HepG2 (cell line): ENCODE results near the gene CD7. TPM values are rescaled to one million over a fixed set of nuclear protein-coding genes. Genes with fewer than 3 reads are reported as not detected.

Experiments used
- SOX6 ChIP-seq, 2 experiments: fragments of 450-650 bp in 1 of 2; sonication (generic) in 1 of 2; formaldehyde crosslinking in 1 of 2; IDR thresholded peaks; 2 replicates each; pipeline versions ENCODE4 v1.4.0 to v1.6.1; 2017 to 2020; ENCODE audit warnings: antibody characterized with exemption in 1 of 2, mild to moderate bottlenecking in 1 of 2, missing genetic modification reagents in 1 of 2
- TBX2 ChIP-seq: sonication (generic); formaldehyde crosslinking; IDR thresholded peaks from 2 replicates; pipeline ENCODE4 v1.5.0; 2020; ENCODE audit warnings: missing genetic modification reagents, mild to moderate bottlenecking, borderline replicate concordance
- ZFY ChIP-seq: sonication (generic); formaldehyde crosslinking; IDR thresholded peaks from 2 replicates; pipeline ENCODE4 v1.4.0; 2020; ENCODE audit warnings: missing genetic modification reagents
- ZIK1 ChIP-seq: sonication (generic); formaldehyde crosslinking; IDR thresholded peaks from 2 replicates; pipeline ENCODE4 v1.5.0; 2020; ENCODE audit warnings: mild to moderate bottlenecking, low read depth, missing genetic modification reagents, borderline replicate concordance
- ZNF331 ChIP-seq: sonication (generic); formaldehyde crosslinking; IDR thresholded peaks from 2 replicates; pipeline ENCODE4 v1.4.0; 2020; ENCODE audit warnings: missing genetic modification reagents
- ZNF354B ChIP-seq: sonication (generic); formaldehyde crosslinking; IDR thresholded peaks from 2 replicates; pipeline ENCODE4 v1.8.0; 2022; ENCODE audit warnings: mild to moderate bottlenecking, missing genetic modification reagents
- polyA plus RNA-seq, 8 experiments: library from polyadenylated mRNA; depleted of rRNA in 3 of 8; stranded (reverse) in 7 of 8; unstranded in 1 of 8; fragments of >200 nt; fragmentation: Illumina TruSeq in 4 of 8; extraction: Trizol in 4 of 8; gene quantifications; 2 replicates each; pipeline versions ENCODE4 v1.2.1 to v1.2.3, GENCODE V29; 2011 to 2016; ENCODE audit warnings: low read depth in 4 of 8, missing spikeins in 1 of 8, mixed read lengths in 1 of 8; ENCODE audit not compliant: insufficient read depth in 1 of 8
- total RNA-seq, 5 experiments: library from RNA; depleted of rRNA; stranded (reverse); fragments of >200 nt; fragmentation: Illumina TruSeq; extraction: Trizol; gene quantifications; 2 replicates each; pipeline ENCODE4 v1.2.3, GENCODE V29; 2016; ENCODE audit warnings: low read depth in 1 of 5
- TF ChIP-seq, protein P1 (sequence below): sonication (generic); formaldehyde crosslinking; IDR thresholded peaks from 2 replicates; pipeline ENCODE4 v1.4.0; 2020; ENCODE audit warnings: missing genetic modification reagents
- TF ChIP-seq, protein P2 (sequence below): sonication (generic); formaldehyde crosslinking; IDR thresholded peaks from 2 replicates; pipeline ENCODE4 v1.5.1; 2020; ENCODE audit warnings: mild to moderate bottlenecking, missing genetic modification reagents, moderate library complexity
- TF ChIP-seq, protein P3 (sequence below): IDR thresholded peaks from 2 replicates; pipeline ENCODE4 v1.6.1; 2016
- TF ChIP-seq, protein P4 (sequence below): IDR thresholded peaks from 2 replicates; pipeline ENCODE4 v1.6.1; 2016; ENCODE audit warnings: control low read depth
- TF ChIP-seq, protein P5 (sequence below): sonication (generic); formaldehyde crosslinking; IDR thresholded peaks from 2 replicates; pipeline ENCODE4 v1.4.0; 2020; ENCODE audit warnings: missing genetic modification reagents, mild to moderate bottlenecking, borderline replicate concordance

CD7 gene
- total and polyA plus RNA-seq, 2 of the 13 experiments (the other 11 are each of a cell fraction or from before 2014, with no cell fraction given), result 67.6 to 76.4 TPM

DNA sequence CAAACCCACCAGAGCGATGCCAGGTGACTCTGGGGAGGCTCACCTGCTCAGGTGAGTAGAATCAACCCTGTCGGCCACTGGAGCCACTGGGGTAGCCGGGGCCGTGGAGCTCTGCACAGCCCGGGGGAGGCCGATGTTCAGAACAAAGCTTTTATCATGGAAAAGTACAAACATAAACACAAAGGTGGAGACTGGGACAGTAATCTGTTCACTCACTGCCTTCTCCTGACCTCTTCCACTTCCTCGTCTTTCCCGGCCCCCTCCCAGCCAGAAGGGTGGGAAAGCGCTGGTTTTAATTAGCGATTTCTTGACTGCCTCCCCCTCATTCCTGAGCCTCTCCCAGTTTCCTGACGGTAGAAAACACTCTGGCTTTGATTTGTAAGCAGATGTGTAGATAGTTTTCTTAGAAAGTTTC is 31.9 kb upstream of the CD7 start (continued):
- TF ChIP-seq, protein P1, sequence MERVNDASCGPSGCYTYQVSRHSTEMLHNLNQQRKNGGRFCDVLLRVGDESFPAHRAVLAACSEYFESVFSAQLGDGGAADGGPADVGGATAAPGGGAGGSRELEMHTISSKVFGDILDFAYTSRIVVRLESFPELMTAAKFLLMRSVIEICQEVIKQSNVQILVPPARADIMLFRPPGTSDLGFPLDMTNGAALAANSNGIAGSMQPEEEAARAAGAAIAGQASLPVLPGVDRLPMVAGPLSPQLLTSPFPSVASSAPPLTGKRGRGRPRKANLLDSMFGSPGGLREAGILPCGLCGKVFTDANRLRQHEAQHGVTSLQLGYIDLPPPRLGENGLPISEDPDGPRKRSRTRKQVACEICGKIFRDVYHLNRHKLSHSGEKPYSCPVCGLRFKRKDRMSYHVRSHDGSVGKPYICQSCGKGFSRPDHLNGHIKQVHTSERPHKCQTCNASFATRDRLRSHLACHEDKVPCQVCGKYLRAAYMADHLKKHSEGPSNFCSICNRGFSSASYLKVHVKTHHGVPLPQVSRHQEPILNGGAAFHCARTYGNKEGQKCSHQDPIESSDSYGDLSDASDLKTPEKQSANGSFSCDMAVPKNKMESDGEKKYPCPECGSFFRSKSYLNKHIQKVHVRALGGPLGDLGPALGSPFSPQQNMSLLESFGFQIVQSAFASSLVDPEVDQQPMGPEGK, result peak; percentile 57; the same call in 1 of the 2 replicates
- TF ChIP-seq ZNF354B (CRISPR knock-in tag), result no peak
- TF ChIP-seq, protein P2, sequence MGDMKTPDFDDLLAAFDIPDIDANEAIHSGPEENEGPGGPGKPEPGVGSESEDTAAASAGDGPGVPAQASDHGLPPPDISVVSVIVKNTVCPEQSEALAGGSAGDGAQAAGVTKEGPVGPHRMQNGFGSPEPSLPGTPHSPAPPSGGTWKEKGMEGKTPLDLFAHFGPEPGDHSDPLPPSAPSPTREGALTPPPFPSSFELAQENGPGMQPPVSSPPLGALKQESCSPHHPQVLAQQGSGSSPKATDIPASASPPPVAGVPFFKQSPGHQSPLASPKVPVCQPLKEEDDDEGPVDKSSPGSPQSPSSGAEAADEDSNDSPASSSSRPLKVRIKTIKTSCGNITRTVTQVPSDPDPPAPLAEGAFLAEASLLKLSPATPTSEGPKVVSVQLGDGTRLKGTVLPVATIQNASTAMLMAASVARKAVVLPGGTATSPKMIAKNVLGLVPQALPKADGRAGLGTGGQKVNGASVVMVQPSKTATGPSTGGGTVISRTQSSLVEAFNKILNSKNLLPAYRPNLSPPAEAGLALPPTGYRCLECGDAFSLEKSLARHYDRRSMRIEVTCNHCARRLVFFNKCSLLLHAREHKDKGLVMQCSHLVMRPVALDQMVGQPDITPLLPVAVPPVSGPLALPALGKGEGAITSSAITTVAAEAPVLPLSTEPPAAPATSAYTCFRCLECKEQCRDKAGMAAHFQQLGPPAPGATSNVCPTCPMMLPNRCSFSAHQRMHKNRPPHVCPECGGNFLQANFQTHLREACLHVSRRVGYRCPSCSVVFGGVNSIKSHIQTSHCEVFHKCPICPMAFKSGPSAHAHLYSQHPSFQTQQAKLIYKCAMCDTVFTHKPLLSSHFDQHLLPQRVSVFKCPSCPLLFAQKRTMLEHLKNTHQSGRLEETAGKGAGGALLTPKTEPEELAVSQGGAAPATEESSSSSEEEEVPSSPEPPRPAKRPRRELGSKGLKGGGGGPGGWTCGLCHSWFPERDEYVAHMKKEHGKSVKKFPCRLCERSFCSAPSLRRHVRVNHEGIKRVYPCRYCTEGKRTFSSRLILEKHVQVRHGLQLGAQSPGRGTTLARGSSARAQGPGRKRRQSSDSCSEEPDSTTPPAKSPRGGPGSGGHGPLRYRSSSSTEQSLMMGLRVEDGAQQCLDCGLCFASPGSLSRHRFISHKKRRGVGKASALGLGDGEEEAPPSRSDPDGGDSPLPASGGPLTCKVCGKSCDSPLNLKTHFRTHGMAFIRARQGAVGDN (CRISPR knock-in tag), result peak; percentile 63
- TF ChIP-seq, protein P3, sequence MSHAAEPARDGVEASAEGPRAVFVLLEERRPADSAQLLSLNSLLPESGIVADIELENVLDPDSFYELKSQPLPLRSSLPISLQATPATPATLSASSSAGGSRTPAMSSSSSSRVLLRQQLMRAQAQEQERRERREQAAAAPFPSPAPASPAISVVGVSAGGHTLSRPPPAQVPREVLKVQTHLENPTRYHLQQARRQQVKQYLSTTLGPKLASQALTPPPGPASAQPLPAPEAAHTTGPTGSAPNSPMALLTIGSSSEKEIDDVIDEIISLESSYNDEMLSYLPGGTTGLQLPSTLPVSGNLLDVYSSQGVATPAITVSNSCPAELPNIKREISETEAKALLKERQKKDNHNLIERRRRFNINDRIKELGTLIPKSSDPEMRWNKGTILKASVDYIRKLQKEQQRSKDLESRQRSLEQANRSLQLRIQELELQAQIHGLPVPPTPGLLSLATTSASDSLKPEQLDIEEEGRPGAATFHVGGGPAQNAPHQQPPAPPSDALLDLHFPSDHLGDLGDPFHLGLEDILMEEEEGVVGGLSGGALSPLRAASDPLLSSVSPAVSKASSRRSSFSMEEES, result 0 out of 2 replicates have a peak, but pooled peaks have one; percentile 15
- 0 out of 2 replicates have a peak, but pooled peaks have one; percentile 20 for TF ChIP-seq ZNF331
- TF ChIP-seq ZFY, result peak; percentile 17; the same call in 1 of the 2 replicates
- no peak for TF ChIP-seq ZIK1 (CRISPR knock-in tag)
- TF ChIP-seq, protein P4, sequence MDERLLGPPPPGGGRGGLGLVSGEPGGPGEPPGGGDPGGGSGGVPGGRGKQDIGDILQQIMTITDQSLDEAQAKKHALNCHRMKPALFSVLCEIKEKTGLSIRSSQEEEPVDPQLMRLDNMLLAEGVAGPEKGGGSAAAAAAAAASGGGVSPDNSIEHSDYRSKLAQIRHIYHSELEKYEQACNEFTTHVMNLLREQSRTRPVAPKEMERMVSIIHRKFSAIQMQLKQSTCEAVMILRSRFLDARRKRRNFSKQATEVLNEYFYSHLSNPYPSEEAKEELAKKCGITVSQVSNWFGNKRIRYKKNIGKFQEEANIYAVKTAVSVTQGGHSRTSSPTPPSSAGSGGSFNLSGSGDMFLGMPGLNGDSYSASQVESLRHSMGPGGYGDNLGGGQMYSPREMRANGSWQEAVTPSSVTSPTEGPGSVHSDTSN (CRISPR knock-in tag), result no peak
- TF ChIP-seq, protein P5, sequence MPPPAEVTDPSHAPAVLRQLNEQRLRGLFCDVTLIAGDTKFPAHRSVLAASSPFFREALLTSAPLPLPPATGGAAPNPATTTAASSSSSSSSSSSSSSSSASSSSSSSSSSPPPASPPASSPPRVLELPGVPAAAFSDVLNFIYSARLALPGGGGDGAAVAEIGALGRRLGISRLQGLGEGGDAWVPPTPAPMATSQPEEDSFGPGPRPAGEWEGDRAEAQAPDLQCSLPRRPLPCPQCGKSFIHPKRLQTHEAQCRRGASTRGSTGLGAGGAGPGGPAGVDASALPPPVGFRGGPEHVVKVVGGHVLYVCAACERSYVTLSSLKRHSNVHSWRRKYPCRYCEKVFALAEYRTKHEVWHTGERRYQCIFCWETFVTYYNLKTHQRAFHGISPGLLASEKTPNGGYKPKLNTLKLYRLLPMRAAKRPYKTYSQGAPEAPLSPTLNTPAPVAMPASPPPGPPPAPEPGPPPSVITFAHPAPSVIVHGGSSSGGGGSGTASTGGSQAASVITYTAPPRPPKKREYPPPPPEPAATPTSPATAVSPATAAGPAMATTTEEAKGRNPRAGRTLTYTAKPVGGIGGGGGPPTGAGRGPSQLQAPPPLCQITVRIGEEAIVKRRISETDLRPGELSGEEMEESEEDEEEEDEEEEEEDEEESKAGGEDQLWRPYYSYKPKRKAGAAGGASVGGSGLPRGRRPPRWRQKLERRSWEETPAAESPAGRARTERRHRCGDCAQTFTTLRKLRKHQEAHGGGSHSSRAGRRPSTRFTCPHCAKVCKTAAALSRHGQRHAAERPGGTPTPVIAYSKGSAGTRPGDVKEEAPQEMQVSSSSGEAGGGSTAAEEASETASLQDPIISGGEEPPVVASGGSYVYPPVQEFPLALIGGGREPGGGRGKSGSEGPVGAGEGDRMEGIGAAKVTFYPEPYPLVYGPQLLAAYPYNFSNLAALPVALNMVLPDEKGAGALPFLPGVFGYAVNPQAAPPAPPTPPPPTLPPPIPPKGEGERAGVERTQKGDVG (CRISPR knock-in tag), result 0 out of 2 replicates have a peak, but pooled peaks have one; percentile 37
- TF ChIP-seq TBX2 (CRISPR knock-in tag), result peak; percentile 19; the same call in 1 of the 2 replicates
- no peak for TF ChIP-seq SOX6 (IDR thresholded peaks at IDR 0.05)
- peak; percentile 71 for TF ChIP-seq SOX6 (CRISPR knock-in tag; IDR thresholded peaks at IDR 0.05)
